K562 (cell line): ENCODE data around the gene TRIM27. TPM values are rescaled to one million over a fixed set of nuclear protein-coding genes. Genes with fewer than 3 reads are reported as not detected.

ENCODE experiments used
- ASH1L ChIP-seq: fragments of 450-650 bp; IDR thresholded peaks from 2 replicates; pipeline ENCODE4 v1.6.1; 2018; ENCODE audit warnings: borderline replicate concordance, mild to moderate bottlenecking, low read depth; ENCODE audit not compliant: partially characterized antibody
- EHMT2 ChIP-seq: fragments of 450-650 bp; IDR thresholded peaks from 2 replicates; pipeline ENCODE4 v1.6.1; 2018; ENCODE audit warnings: antibody characterized with exemption
- HDAC1 ChIP-seq, 2 experiments: fragments of 450-650 bp; IDR thresholded peaks; 2 replicates each; pipeline ENCODE4 v1.6.1; 2016 to 2017; ENCODE audit warnings: inconsistent platforms in 1 of 2, mild to moderate bottlenecking in 1 of 2, moderate library complexity in 1 of 2
- HOXB6 ChIP-seq: fragments of 250-450 bp; sonication (Bioruptor Pico); IDR thresholded peaks from 2 replicates; pipeline ENCODE4 v1.5.1; 2022; ENCODE audit warnings: mild to moderate bottlenecking, borderline replicate concordance
- NR2C1 ChIP-seq, 2 experiments: fragments of 450-650 bp; IDR thresholded peaks; 2 replicates each; pipeline ENCODE4 v1.6.1; 2017; ENCODE audit warnings: mild to moderate bottlenecking in 2 of 2, antibody characterized with exemption in 1 of 2, inconsistent platforms in 1 of 2, missing compliant biosample characterization in 1 of 2, missing genetic modification characterization in 1 of 2
- PRDM10 ChIP-seq: fragments of 450-650 bp; IDR thresholded peaks from 2 replicates; pipeline ENCODE4 v1.6.1; 2018; ENCODE audit not compliant: partially characterized antibody
- ZNF764 ChIP-seq: fragments of 250-450 bp; sonication (Bioruptor Pico); IDR thresholded peaks from 2 replicates; pipeline ENCODE4 v1.4.0; 2020; ENCODE audit warnings: low read depth, mild to moderate bottlenecking, moderate library complexity
- polyA plus RNA-seq, 8 experiments: library from polyadenylated mRNA; depleted of rRNA in 4 of 8; stranded (reverse) in 5 of 8; unstranded in 3 of 8; fragments of >200 nt; fragmentation: Nextera tagmentation in 2 of 8; fragmentation: Illumina TruSeq in 1 of 8; extraction: Ambion mirVana in 2 of 8; extraction: Trizol in 1 of 8; gene quantifications; 2 replicates each; pipeline versions ENCODE4 v1.2.1 to v1.2.3, GENCODE V29; 2011 to 2014; ENCODE audit warnings: inconsistent platforms in 1 of 8, missing spikeins in 1 of 8
- total RNA-seq, 7 experiments: library from RNA; depleted of rRNA in 6 of 7; stranded (reverse); fragments of >200 nt in 6 of 7; fragmentation: Illumina TruSeq in 2 of 7; extraction: Trizol in 2 of 7; gene quantifications; 2 replicates each; pipeline versions ENCODE4 v1.2.1 to v1.2.3, GENCODE V29; 2011 to 2021; ENCODE audit warnings: low replicate concordance in 1 of 7
- TF ChIP-seq, protein P1 (sequence below): fragments of 450-650 bp; IDR thresholded peaks from 2 replicates; pipeline ENCODE4 v1.6.1; 2016; ENCODE audit warnings: borderline replicate concordance

TRIM27 gene
- total and polyA plus RNA-seq, 9 of the 15 experiments (the other 6 are each of a cell fraction or from before 2014, with no cell fraction given) = 37.7 to 235 (median 122) TPM

DNA sequence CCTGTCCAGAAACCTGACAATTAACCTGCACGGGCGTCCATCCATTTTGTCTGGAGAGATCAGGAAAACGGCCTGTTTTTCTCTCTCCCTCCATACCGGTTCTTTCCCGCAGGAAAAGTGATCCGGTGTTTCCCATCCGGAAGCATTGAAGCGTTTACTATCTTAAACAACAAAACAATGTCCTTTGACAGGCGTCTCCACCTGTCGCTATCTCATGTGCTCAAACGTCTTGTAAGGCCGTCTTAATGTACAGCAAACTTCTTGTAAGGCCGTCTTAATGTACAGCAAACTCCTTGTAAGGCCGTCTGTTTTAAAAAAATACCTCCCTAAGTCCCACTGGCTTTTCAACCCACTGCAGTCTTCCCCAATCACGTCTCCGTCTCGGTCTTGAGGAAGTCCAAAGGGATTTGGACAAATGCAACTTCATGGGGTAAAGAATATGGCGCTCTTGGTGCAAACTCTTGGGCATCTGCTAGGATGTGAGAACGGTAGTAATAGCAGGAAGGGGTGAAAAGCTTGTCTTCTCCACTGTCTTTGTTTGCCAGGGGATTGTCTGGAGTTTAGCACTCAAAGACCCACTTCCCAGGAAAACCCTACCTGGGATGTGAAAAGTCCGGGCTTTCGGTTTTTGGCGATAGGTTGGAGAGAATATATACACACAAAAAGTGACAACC lies 29.9 kb upstream of the TRIM27 start (continued):
- TF ChIP-seq PRDM10 = peak; percentile 15
- TF ChIP-seq, protein P1, sequence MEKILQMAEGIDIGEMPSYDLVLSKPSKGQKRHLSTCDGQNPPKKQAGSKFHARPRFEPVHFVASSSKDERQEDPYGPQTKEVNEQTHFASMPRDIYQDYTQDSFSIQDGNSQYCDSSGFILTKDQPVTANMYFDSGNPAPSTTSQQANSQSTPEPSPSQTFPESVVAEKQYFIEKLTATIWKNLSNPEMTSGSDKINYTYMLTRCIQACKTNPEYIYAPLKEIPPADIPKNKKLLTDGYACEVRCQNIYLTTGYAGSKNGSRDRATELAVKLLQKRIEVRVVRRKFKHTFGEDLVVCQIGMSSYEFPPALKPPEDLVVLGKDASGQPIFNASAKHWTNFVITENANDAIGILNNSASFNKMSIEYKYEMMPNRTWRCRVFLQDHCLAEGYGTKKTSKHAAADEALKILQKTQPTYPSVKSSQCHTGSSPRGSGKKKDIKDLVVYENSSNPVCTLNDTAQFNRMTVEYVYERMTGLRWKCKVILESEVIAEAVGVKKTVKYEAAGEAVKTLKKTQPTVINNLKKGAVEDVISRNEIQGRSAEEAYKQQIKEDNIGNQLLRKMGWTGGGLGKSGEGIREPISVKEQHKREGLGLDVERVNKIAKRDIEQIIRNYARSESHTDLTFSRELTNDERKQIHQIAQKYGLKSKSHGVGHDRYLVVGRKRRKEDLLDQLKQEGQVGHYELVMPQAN = peak; percentile 39; the same call in 1 of the 2 replicates
- no peak for TF ChIP-seq ZNF764 (CRISPR knock-in tag)
- peak in 1 of 2 experiments; percentile 40; a peak in 2 of 4 replicates for TF ChIP-seq HDAC1 (IDR thresholded peaks at IDR 0.05)
- TF ChIP-seq NR2C1 (IDR thresholded peaks at IDR 0.05) = no peak
- 0 out of 2 replicates have a peak, but pooled peaks have one; percentile 6 for TF ChIP-seq NR2C1 (tag; IDR thresholded peaks at IDR 0.05)
- TF ChIP-seq EHMT2 = peak; percentile 81
- no peak for TF ChIP-seq ASH1L
- no peak for TF ChIP-seq HOXB6 (CRISPR knock-in tag)
- TF ChIP-seq, all 486 proteins: peak for 31
